ENCODE data around the gene ZMYM2. TPM values are rescaled to one million over a fixed set of nuclear protein-coding genes. Genes with fewer than 3 reads are reported as not detected.

Gene ZMYM2
- total RNA-seq, 1 donor from 2014 or later, result 61.1 TPM

DNA sequence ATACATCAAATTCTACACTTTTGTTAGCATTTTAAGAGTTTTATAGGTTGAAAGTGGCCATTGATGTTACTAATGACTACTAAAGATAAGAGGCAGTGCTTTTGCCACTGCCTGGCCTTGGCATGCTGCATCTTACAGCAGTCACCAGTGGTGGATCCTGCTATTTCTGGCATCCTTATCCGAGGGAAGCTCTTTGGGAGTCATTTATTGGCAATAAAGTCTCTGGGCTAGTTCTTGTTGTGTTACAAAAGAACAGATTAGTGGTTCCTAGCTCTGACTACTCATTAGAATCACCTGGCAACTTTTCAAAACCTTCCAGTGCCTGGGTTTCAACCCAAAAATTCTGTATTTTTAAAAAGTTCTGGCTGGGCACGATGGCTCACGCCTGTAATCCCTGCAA lies 94.5 kb downstream of the ZMYM2 start:
- H3K4me3 ChIP-seq (ENCODE audit: low read depth, low read length), result no peak overlapping the region
- H3K36me3 ChIP-seq (ENCODE audit: control insufficient read depth, insufficient read depth, low read length), result peaks cover 3% of the 10 kb centered on the region
- no peak for FAIRE-seq
- H3K27me3 ChIP-seq (ENCODE audit: control insufficient read depth, insufficient read depth, low read length), result no peaks in the 10 kb centered on the region
- TF ChIP-seq, protein P1, sequence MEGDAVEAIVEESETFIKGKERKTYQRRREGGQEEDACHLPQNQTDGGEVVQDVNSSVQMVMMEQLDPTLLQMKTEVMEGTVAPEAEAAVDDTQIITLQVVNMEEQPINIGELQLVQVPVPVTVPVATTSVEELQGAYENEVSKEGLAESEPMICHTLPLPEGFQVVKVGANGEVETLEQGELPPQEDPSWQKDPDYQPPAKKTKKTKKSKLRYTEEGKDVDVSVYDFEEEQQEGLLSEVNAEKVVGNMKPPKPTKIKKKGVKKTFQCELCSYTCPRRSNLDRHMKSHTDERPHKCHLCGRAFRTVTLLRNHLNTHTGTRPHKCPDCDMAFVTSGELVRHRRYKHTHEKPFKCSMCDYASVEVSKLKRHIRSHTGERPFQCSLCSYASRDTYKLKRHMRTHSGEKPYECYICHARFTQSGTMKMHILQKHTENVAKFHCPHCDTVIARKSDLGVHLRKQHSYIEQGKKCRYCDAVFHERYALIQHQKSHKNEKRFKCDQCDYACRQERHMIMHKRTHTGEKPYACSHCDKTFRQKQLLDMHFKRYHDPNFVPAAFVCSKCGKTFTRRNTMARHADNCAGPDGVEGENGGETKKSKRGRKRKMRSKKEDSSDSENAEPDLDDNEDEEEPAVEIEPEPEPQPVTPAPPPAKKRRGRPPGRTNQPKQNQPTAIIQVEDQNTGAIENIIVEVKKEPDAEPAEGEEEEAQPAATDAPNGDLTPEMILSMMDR (IDR thresholded peaks at IDR 0.05; ENCODE audit: insufficient read depth, low read length, severe bottlenecking), result no peak
- DNase-seq (ENCODE audit: low read depth), result no peak

DNA sequence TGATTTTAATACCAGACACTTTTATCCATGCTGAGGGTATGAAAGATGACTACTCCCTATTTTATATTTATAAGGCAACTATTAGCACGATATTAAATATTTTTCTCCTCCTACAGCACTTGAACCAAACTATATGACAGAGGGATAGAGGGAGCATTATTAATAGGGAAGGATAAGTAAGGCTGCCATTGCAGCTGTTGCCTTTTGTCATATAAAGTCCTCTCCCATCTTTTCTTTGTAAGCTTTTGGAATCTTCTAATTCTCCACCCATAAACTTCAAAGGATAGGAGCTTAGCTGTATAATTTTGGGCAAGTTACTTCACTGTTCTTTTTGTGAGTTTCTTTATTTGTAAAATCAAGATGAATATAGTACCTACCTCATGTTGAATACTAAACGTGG lies 95.4 kb downstream of the ZMYM2 start:
- Histone ChIP-seq H3K27me3 (ENCODE audit: control insufficient read depth, insufficient read depth, low read length) (no peaks in the 10 kb centered on the region), H3K36me3 (ENCODE audit: control insufficient read depth, insufficient read depth, low read length) (peaks cover 5% of the 10 kb centered on the region), H3K4me3 (ENCODE audit: low read depth, low read length) (no peak overlapping the region)
- FAIRE-seq (no peak), DNase-seq (ENCODE audit: low read depth) (no peak)
- TF ChIP-seq, protein P1 (IDR thresholded peaks at IDR 0.05; ENCODE audit: insufficient read depth, low read length, severe bottlenecking), result no peak

DNA sequence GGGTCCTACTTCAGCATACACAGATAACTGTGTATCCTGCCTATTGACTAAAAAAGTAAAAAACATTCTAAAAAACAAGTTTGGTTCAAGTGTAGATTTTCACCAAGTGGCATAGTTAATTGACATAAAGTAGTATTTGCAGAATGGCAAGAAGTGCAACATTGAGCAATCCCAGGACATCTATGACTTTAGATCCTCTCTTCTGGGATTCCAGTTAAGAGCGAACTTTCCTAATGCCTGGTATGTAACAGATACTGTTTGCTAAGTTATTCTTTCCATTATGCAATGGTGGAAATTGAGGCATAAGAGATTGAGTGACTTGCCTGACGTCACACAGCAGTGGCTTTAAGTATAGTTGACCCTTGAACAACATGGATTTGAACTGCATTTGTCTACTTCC lies 96.1 kb downstream of the ZMYM2 start:
- DNase-seq (ENCODE audit: low read depth) (no peak), FAIRE-seq (no peak)
- Histone ChIP-seq H3K27me3 (ENCODE audit: control insufficient read depth, insufficient read depth, low read length) (no peaks in the 10 kb centered on the region), H3K36me3 (ENCODE audit: control insufficient read depth, insufficient read depth, low read length) (peaks cover 8% of the 10 kb centered on the region), H3K4me3 (ENCODE audit: low read depth, low read length) (no peak overlapping the region)
- TF ChIP-seq, protein P1 (IDR thresholded peaks at IDR 0.05; ENCODE audit: insufficient read depth, low read length, severe bottlenecking), result no peak

DNA sequence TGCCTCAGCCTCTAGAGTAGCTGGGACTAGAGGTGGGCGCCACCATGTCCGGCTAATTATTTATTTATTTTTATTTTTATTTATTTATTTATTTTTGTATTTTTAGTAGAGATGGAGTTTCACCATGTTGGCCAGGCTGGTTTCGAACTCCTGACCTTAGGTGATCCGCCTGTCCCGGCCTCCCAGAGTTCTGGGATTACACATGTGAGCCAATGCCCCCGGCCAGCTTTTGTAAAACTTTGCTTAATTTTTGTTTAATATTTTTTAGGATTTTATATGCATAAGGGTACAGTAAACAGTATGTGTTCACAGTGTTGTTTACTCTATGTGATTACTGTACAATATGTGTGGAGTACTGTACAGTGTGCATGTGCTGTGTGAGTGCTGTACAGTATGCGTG lies 98.7 kb downstream of the ZMYM2 start:
- no peak for DNase-seq (ENCODE audit: low read depth)
- TF ChIP-seq, protein P1 (IDR thresholded peaks at IDR 0.05; ENCODE audit: insufficient read depth, low read length, severe bottlenecking), result no peak
- H3K27me3 ChIP-seq (ENCODE audit: control insufficient read depth, insufficient read depth, low read length), result no peaks in the 10 kb centered on the region
- H3K36me3 ChIP-seq (ENCODE audit: control insufficient read depth, insufficient read depth, low read length), result peaks cover 13% of the 10 kb centered on the region
- no peak overlapping the region for H3K4me3 ChIP-seq (ENCODE audit: low read depth, low read length)
- no peak for FAIRE-seq

DNA sequence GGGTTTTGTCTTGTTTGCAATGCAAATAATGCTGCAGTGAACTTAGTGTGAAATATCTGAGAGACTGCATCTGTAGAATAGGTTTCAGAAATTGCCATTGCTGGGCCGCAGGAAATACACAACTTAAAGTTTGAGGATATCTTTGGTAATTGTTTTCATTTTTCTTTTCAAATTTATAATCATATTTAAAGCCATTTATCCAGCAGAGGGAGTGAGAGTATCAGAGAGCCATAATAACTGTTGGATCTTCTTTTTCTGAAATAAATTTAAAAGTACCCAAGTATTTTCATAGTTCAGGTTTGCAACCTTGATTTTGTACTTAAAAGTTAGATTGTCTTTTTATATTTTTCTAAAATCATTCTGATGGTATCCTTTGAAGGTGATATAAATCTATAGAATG lies 99.4 kb downstream of the ZMYM2 start:
- TF ChIP-seq, protein P1 (IDR thresholded peaks at IDR 0.05; ENCODE audit: insufficient read depth, low read length, severe bottlenecking), result no peak
- H3K4me3 ChIP-seq (ENCODE audit: low read depth, low read length), result no peak overlapping the region
- H3K36me3 ChIP-seq (ENCODE audit: control insufficient read depth, insufficient read depth, low read length), result peaks cover 14% of the 10 kb centered on the region
- H3K27me3 ChIP-seq (ENCODE audit: control insufficient read depth, insufficient read depth, low read length), result no peaks in the 10 kb centered on the region
- DNase-seq (ENCODE audit: low read depth), result no peak
- no peak for FAIRE-seq

DNA sequence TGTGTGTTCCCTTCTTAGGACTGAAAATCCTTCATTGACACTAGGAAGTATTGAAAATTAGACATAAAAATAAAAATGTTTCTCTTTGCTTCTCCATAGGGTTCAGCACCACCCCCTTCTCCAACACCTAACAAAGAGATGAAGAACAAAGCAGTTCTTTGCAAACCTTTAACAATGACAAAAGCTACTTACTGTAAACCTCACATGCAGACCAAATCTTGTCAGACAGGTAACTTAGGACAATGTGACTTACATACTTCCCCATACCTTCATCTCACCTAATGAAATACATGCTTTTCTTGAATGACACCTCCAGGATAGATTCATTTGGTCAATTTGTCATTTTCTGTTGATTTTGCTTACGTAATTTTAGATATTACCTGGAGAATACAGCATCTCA lies 99.9 kb downstream of the ZMYM2 start:
- peaks cover 11% of the 10 kb centered on the region for H3K36me3 ChIP-seq (ENCODE audit: control insufficient read depth, insufficient read depth, low read length)
- no peaks in the 10 kb centered on the region for H3K27me3 ChIP-seq (ENCODE audit: control insufficient read depth, insufficient read depth, low read length)
- H3K4me3 ChIP-seq (ENCODE audit: low read depth, low read length), result no peak overlapping the region
- no peak for DNase-seq (ENCODE audit: low read depth)
- FAIRE-seq, result no peak
- TF ChIP-seq, protein P1 (IDR thresholded peaks at IDR 0.05; ENCODE audit: insufficient read depth, low read length, severe bottlenecking), result no peak
